ENCODE data around the gene QPRT.
"Not testable (repeated sequence)": the region's sequence is repeated elsewhere in the genome, so short reads cannot be mapped to it uniquely, and the experiment has no call there.

GRCh38 chr16:29653890-29654289, 25.1 kb upstream of the QPRT start:
- not testable (repeated sequence) for TF ChIP-seq CTCF (conservative IDR thresholded peaks at IDR 0.05); EZH2 (IDR thresholded peaks at IDR 0.05; ENCODE audit: low read depth)
